K562 (cell line): Measurements from ENCODE around the gene INO80C.

ENCODE experiments used
- EP300 ChIP-seq: IDR thresholded peaks from 2 replicates; pipeline ENCODE4 v1.6.1; 2012; ENCODE audit warnings: low read length, improper control_type of control experiment
- MAX ChIP-seq: sonication (generic); formaldehyde crosslinking; IDR thresholded peaks from 2 replicates; pipeline ENCODE4 v1.9.0; 2022; ENCODE audit warnings: mild to moderate bottlenecking, missing genetic modification reagents
- RBM15 ChIP-seq: fragments of 200-400 bp; formaldehyde crosslinking; IDR thresholded peaks from 2 replicates; pipeline ENCODE4 v1.6.1; 2018; ENCODE audit warnings: mild to moderate bottlenecking, low read length, moderate library complexity; ENCODE audit not compliant: insufficient read depth
- USF1 ChIP-seq: sonication (generic); formaldehyde crosslinking; IDR thresholded peaks from 2 replicates; pipeline ENCODE4 v1.9.0; 2022; ENCODE audit warnings: mild to moderate bottlenecking, missing genetic modification reagents
- TF ChIP-seq, protein P1 (sequence below): fragments of 250-450 bp; sonication (Bioruptor Pico); IDR thresholded peaks from 2 replicates; pipeline ENCODE4 v1.9.0; 2021; ENCODE audit warnings: mild to moderate bottlenecking
- TF ChIP-seq, protein P2 (sequence below), 3 experiments: IDR thresholded peaks in 2 of 3; conservative IDR thresholded peaks in 1 of 3; 2 replicates each; pipeline ENCODE4 v1.5.1; 2011 to 2012; ENCODE audit warnings: low read length in 3 of 3, mild to moderate bottlenecking in 3 of 3, control low read depth in 2 of 3, improper control_type of control experiment in 1 of 3, inconsistent platforms in 1 of 3, low read depth in 1 of 3, mixed read lengths in 1 of 3, moderate library complexity in 1 of 3; ENCODE audit not compliant: insufficient read depth in 2 of 3
- TF ChIP-seq, protein P3 (sequence below): sonication (generic); formaldehyde crosslinking; IDR thresholded peaks from 2 replicates; pipeline ENCODE4 v1.8.0; 2023; ENCODE audit warnings: mild to moderate bottlenecking, missing genetic modification reagents

DNA sequence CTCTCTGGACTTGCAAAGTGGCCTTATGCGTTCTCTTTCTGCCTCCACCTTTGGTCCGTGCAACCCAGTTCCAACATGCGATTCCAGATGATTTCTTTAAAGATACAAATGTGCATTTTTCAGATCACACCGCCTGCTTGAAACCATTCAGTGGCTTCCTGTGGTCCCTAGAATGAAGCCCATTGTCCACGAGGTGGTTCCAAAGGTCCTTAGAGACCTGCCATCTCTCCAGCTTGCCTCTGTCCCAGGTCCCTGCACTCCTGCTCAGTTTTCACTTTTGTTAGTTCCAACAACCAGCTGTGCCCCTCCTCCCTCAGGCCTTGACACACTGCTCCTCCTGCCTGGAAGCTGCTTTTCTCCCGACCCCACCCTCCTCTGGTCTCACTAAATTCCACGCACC is 3.6 kb upstream of the INO80C start:
- TF ChIP-seq, protein P1, sequence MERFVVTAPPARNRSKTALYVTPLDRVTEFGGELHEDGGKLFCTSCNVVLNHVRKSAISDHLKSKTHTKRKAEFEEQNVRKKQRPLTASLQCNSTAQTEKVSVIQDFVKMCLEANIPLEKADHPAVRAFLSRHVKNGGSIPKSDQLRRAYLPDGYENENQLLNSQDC (CRISPR knock-in tag): no peak
- TF ChIP-seq EP300 (no peak), MAX (CRISPR knock-in tag) (no peak), RBM15 (no peak), USF1 (CRISPR knock-in tag) (no peak)
- TF ChIP-seq, protein P2, sequence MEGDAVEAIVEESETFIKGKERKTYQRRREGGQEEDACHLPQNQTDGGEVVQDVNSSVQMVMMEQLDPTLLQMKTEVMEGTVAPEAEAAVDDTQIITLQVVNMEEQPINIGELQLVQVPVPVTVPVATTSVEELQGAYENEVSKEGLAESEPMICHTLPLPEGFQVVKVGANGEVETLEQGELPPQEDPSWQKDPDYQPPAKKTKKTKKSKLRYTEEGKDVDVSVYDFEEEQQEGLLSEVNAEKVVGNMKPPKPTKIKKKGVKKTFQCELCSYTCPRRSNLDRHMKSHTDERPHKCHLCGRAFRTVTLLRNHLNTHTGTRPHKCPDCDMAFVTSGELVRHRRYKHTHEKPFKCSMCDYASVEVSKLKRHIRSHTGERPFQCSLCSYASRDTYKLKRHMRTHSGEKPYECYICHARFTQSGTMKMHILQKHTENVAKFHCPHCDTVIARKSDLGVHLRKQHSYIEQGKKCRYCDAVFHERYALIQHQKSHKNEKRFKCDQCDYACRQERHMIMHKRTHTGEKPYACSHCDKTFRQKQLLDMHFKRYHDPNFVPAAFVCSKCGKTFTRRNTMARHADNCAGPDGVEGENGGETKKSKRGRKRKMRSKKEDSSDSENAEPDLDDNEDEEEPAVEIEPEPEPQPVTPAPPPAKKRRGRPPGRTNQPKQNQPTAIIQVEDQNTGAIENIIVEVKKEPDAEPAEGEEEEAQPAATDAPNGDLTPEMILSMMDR (IDR thresholded peaks at IDR 0.05 in 2 of 3, conservative IDR thresholded peaks at IDR 0.05 in 1 of 3; ENCODE audit: insufficient read depth in 2 of 3, low read depth in 1 of 3, low read length in 3 of 3): no peak
- TF ChIP-seq, protein P3, sequence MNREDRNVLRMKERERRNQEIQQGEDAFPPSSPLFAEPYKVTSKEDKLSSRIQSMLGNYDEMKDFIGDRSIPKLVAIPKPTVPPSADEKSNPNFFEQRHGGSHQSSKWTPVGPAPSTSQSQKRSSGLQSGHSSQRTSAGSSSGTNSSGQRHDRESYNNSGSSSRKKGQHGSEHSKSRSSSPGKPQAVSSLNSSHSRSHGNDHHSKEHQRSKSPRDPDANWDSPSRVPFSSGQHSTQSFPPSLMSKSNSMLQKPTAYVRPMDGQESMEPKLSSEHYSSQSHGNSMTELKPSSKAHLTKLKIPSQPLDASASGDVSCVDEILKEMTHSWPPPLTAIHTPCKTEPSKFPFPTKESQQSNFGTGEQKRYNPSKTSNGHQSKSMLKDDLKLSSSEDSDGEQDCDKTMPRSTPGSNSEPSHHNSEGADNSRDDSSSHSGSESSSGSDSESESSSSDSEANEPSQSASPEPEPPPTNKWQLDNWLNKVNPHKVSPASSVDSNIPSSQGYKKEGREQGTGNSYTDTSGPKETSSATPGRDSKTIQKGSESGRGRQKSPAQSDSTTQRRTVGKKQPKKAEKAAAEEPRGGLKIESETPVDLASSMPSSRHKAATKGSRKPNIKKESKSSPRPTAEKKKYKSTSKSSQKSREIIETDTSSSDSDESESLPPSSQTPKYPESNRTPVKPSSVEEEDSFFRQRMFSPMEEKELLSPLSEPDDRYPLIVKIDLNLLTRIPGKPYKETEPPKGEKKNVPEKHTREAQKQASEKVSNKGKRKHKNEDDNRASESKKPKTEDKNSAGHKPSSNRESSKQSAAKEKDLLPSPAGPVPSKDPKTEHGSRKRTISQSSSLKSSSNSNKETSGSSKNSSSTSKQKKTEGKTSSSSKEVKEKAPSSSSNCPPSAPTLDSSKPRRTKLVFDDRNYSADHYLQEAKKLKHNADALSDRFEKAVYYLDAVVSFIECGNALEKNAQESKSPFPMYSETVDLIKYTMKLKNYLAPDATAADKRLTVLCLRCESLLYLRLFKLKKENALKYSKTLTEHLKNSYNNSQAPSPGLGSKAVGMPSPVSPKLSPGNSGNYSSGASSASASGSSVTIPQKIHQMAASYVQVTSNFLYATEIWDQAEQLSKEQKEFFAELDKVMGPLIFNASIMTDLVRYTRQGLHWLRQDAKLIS: no peak
